ENCODE measurements around the gene CCNYL1.

DNA sequence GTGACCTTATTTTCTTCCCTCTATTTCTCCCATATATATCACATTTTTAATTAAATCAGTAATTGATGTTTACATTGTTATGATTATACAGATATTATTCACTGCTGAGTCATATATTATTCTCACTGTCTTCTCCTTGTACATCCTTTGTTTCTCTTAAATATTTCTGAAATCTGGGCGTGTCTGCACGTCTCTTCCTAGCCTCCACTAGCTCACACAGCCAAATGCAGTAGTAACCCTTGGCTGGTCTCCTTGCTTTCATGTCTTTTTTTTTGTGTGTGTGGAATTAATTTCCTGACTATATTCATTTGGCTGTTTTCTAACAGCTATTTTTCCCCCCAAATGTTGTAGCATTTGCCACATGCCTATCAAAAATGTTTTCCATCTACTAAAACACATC lies 15.8 kb downstream of the CCNYL1 start:
- TF ChIP-seq POLR2AphosphoS5 (IDR thresholded peaks at IDR 0.05) (no peak), EP300 (conservative IDR thresholded peaks at IDR 0.05; ENCODE audit: poor library complexity, severe bottlenecking) (no peak)
- TF ChIP-seq, protein P1, sequence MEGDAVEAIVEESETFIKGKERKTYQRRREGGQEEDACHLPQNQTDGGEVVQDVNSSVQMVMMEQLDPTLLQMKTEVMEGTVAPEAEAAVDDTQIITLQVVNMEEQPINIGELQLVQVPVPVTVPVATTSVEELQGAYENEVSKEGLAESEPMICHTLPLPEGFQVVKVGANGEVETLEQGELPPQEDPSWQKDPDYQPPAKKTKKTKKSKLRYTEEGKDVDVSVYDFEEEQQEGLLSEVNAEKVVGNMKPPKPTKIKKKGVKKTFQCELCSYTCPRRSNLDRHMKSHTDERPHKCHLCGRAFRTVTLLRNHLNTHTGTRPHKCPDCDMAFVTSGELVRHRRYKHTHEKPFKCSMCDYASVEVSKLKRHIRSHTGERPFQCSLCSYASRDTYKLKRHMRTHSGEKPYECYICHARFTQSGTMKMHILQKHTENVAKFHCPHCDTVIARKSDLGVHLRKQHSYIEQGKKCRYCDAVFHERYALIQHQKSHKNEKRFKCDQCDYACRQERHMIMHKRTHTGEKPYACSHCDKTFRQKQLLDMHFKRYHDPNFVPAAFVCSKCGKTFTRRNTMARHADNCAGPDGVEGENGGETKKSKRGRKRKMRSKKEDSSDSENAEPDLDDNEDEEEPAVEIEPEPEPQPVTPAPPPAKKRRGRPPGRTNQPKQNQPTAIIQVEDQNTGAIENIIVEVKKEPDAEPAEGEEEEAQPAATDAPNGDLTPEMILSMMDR (IDR thresholded peaks at IDR 0.05; ENCODE audit: poor library complexity, severe bottlenecking) = no peak

Data from neural cell (in vitro differentiated cells).